Endothelial cell (in vitro differentiated cells): Measurements from ENCODE around the gene DEAF1. TPM values are rescaled to one million over a fixed set of nuclear protein-coding genes. Genes with fewer than 3 reads are reported as not detected.

Experiments used
- DNase-seq: peaks from one replicate; pipeline ENCODE4 v3.0.0; 2021; ENCODE audit warnings: low spot score
- H3K27ac Mint-ChIP-seq: one replicate; pipeline ENCODE4 v1.8.0; 2021; ENCODE audit warnings: mixed read lengths, inconsistent platforms; ENCODE audit not compliant: unreplicated experiment
- H3K27me3 Mint-ChIP-seq: one replicate; pipeline ENCODE4 v1.8.0; 2021; ENCODE audit warnings: mild to moderate bottlenecking, moderate library complexity, mixed read lengths, inconsistent platforms; ENCODE audit not compliant: unreplicated experiment
- H3K36me3 Mint-ChIP-seq: one replicate; pipeline ENCODE4 v1.8.0; 2021; ENCODE audit warnings: mild to moderate bottlenecking, low read depth, mixed read lengths, inconsistent platforms; ENCODE audit not compliant: unreplicated experiment
- H3K4me1 Mint-ChIP-seq: one replicate; pipeline ENCODE4 v1.8.0; 2021; ENCODE audit warnings: mild to moderate bottlenecking, mixed read lengths, inconsistent platforms; ENCODE audit not compliant: unreplicated experiment
- H3K4me3 Mint-ChIP-seq: one replicate; pipeline ENCODE4 v1.8.0; 2021; ENCODE audit warnings: mild to moderate bottlenecking, mixed read lengths, inconsistent platforms; ENCODE audit not compliant: unreplicated experiment
- H3K9me3 Mint-ChIP-seq: one replicate; pipeline ENCODE4 v1.8.0; 2021; ENCODE audit warnings: mixed read lengths, inconsistent platforms; ENCODE audit not compliant: unreplicated experiment
- CTCF ChIP-seq: fragments of 200-600 bp; sonication (generic); IDR thresholded peaks from one replicate; pipeline ENCODE4 v1.5.0; 2021; ENCODE audit warnings: antibody characterized with exemption; ENCODE audit not compliant: unreplicated experiment
- total RNA-seq: library from RNA; stranded (reverse); fragmentation: NEBNext Ultra II Directional; extraction: Animal tissue kit (Norgen Biotek cat#: 25700); gene quantifications from one replicate; pipeline ENCODE4 v1.2.1, GENCODE V29; 2021; ENCODE audit not compliant: unreplicated experiment

DEAF1 gene
- total RNA-seq, 1 donor from 2014 or later, result 118 TPM

GRCh38 chr11:597166-597725, 97.8 kb downstream of the DEAF1 start:
- Mint-ChIP-seq H3K27ac (peak overlapping the region; percentile 36), H3K4me1 (no peaks in the 10 kb centered on the region), H3K9me3 (no peaks in the 10 kb centered on the region), H3K4me3 (peak overlapping the region; percentile 31), H3K36me3 (peaks cover 38% of the 10 kb centered on the region), H3K27me3 (peaks cover 7% of the 10 kb centered on the region)
- TF ChIP-seq CTCF, result peak; percentile 21
- DNase-seq, result peak; percentile 51

GRCh38 chr11:596374-596773, 98.6 kb downstream of the DEAF1 start:
- Mint-ChIP-seq H3K9me3 (no peaks in the 10 kb centered on the region), H3K4me1 (no peaks in the 10 kb centered on the region), H3K27me3 (peaks cover 4% of the 10 kb centered on the region), H3K36me3 (peaks cover 34% of the 10 kb centered on the region), H3K4me3 (no peak overlapping the region), H3K27ac (no peak overlapping the region)
- DNase-seq, result no peak
- no peak for TF ChIP-seq CTCF

DNA sequence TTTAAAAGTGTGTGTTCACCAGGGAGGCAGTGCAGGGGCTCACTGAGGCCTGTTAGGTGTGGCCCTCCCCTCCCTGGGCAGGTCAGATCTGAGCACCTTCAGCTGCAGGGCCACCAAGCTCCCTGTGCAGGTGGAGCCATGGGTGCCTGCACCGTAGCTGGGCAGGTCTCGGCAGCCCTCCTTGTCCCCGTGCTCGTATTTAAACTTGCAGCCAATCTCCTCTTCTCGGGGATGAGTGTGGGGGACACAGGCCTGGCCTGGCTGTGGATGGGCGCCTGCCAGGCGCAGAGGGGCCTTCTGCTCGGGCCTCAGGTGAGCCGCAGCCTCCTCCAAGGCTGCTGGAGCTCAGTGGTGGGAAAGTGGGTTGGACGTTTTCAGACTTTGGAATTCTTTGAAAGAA, 99.6 kb downstream of the DEAF1 start:
- Mint-ChIP-seq H3K27me3 (peaks cover 4% of the 10 kb centered on the region), H3K4me1 (no peaks in the 10 kb centered on the region), H3K4me3 (no peak overlapping the region), H3K9me3 (no peaks in the 10 kb centered on the region), H3K36me3 (peaks cover 37% of the 10 kb centered on the region), H3K27ac (no peak overlapping the region)
- no peak for DNase-seq
- no peak for TF ChIP-seq CTCF

Other genes with a start within 250 kb of the DEAF1 start
- 46.4 TPM for gene PTDSS2, start 244.9 kb downstream of the DEAF1 start, total RNA-seq
- 61.1 TPM for gene RNH1, start 188.0 kb downstream of the DEAF1 start, total RNA-seq
- gene HRAS, start 159.6 kb downstream of the DEAF1 start, total RNA-seq, result 92.4 TPM
- gene LRRC56, start 157.7 kb downstream of the DEAF1 start, total RNA-seq, result 2.6 TPM
- gene LMNTD2, start 134.5 kb downstream of the DEAF1 start, total RNA-seq, result 4.2 TPM
- gene RASSF7, start 134.3 kb downstream of the DEAF1 start, total RNA-seq, result 8.9 TPM
- gene PHRF1, start 118.8 kb downstream of the DEAF1 start, total RNA-seq, result 29.5 TPM
- gene IRF7, start 79.3 kb downstream of the DEAF1 start, total RNA-seq, result 11.6 TPM
- not detected for gene CDHR5, start 70.3 kb downstream of the DEAF1 start, total RNA-seq
- 1.8 TPM for gene SCT, start 68.0 kb downstream of the DEAF1 start, total RNA-seq
- gene DRD4, start 58.0 kb downstream of the DEAF1 start, total RNA-seq, result 0.33 TPM
- 22.9 TPM for gene TMEM80, start 594 bp upstream of the DEAF1 start, total RNA-seq
- 8.0 TPM for gene EPS8L2, start 11.0 kb upstream of the DEAF1 start, total RNA-seq
- 123 TPM for gene TALDO1, start 52.2 kb upstream of the DEAF1 start, total RNA-seq
- 36.5 TPM for gene GATD1, start 82.3 kb upstream of the DEAF1 start, total RNA-seq
- gene CEND1, start 94.9 kb upstream of the DEAF1 start, total RNA-seq, result not detected
- 17.8 TPM for gene SLC25A22, start 103.1 kb upstream of the DEAF1 start, total RNA-seq
- gene PIDD1, start 110.0 kb upstream of the DEAF1 start, total RNA-seq, result 13.7 TPM
- gene RPLP2, start 114.7 kb upstream of the DEAF1 start, total RNA-seq, result 2,188 TPM
- 40.5 TPM for gene PNPLA2, start 123.7 kb upstream of the DEAF1 start, total RNA-seq
- gene CRACR2B, start 132.7 kb upstream of the DEAF1 start, total RNA-seq, result 28.8 TPM
- 49.6 TPM for gene CD151, start 137.7 kb upstream of the DEAF1 start, total RNA-seq
- 76.7 TPM for gene POLR2L, start 147.3 kb upstream of the DEAF1 start, total RNA-seq
- gene TSPAN4, start 147.6 kb upstream of the DEAF1 start, total RNA-seq, result 26.4 TPM
- gene CHID1, start 215.6 kb upstream of the DEAF1 start, total RNA-seq, result 69.3 TPM
- 287 TPM for gene AP2A2, start 230.6 kb upstream of the DEAF1 start, total RNA-seq